IPS-18a (cell line): ENCODE results near the gene ANKEF1.

Experiments
- H3K27ac ChIP-seq: one replicate; pipeline ENCODE4 v1.5.1; 2013; ENCODE audit warnings: low read length
- H3K27me3 ChIP-seq: one replicate; pipeline ENCODE4 v1.6.1; 2013; ENCODE audit warnings: mild to moderate bottlenecking, low read length; ENCODE audit not compliant: control insufficient read depth, insufficient read depth
- H3K36me3 ChIP-seq: one replicate; pipeline ENCODE4 v1.6.1; 2013; ENCODE audit warnings: low read depth, low read length; ENCODE audit not compliant: control insufficient read depth
- H3K4me1 ChIP-seq: one replicate; pipeline ENCODE4 v1.6.1; 2013; ENCODE audit warnings: low read depth, low read length; ENCODE audit not compliant: control insufficient read depth
- H3K4me3 ChIP-seq: one replicate; pipeline ENCODE4 v1.5.1; 2013; ENCODE audit warnings: low read length
- H3K9ac ChIP-seq: one replicate; pipeline ENCODE4 v1.6.1; 2013; ENCODE audit warnings: mild to moderate bottlenecking, low read length, moderate library complexity
- H3K9me3 ChIP-seq: one replicate; pipeline ENCODE4 v1.6.1; 2013; ENCODE audit warnings: low read depth, low read length; ENCODE audit not compliant: control insufficient read depth

The ANKEF1 gene

GRCh38 chr20:10065154-10065833 is 30.5 kb downstream of the ANKEF1 start:
- Histone ChIP-seq H3K36me3 (no peaks in the 10 kb centered on the region), H3K4me1 (peaks cover 2% of the 10 kb centered on the region), H3K27ac (no peak overlapping the region), H3K9ac (no peak overlapping the region), H3K27me3 (no peaks in the 10 kb centered on the region), H3K9me3 (no peaks in the 10 kb centered on the region), H3K4me3 (no peak overlapping the region)

- H3K27me3 ChIP-seq: no peaks in the 10 kb centered on the region
- H3K9ac ChIP-seq: no peak overlapping the region
- no peak overlapping the region for H3K4me3 ChIP-seq
- no peaks in the 10 kb centered on the region for H3K4me1 ChIP-seq
- H3K36me3 ChIP-seq: no peaks in the 10 kb centered on the region
- H3K9me3 ChIP-seq: no peaks in the 10 kb centered on the region
- no peak overlapping the region for H3K27ac ChIP-seq
Observed at GRCh38 chr20:10067321-10067720, 32.5 kb downstream of the ANKEF1 start.

- H3K4me3 ChIP-seq: no peak overlapping the region
- no peaks in the 10 kb centered on the region for H3K9me3 ChIP-seq
- no peaks in the 10 kb centered on the region for H3K4me1 ChIP-seq
- H3K36me3 ChIP-seq: no peaks in the 10 kb centered on the region
- no peaks in the 10 kb centered on the region for H3K27me3 ChIP-seq
- no peak overlapping the region for H3K9ac ChIP-seq
- H3K27ac ChIP-seq: no peak overlapping the region
Observed at GRCh38 chr20:10074513-10074912, 39.7 kb downstream of the ANKEF1 start.

- Histone ChIP-seq H3K9me3 (no peaks in the 10 kb centered on the region), H3K36me3 (no peaks in the 10 kb centered on the region), H3K4me1 (no peaks in the 10 kb centered on the region), H3K27me3 (no peaks in the 10 kb centered on the region), H3K4me3 (no peak overlapping the region), H3K9ac (no peak overlapping the region), H3K27ac (no peak overlapping the region)
Observed at GRCh38 chr20:10075606-10076005, 40.8 kb downstream of the ANKEF1 start.

- H3K9ac ChIP-seq: no peak overlapping the region
- H3K27me3 ChIP-seq: no peaks in the 10 kb centered on the region
- H3K36me3 ChIP-seq: no peaks in the 10 kb centered on the region
- H3K4me1 ChIP-seq: no peaks in the 10 kb centered on the region
- no peak overlapping the region for H3K4me3 ChIP-seq
- H3K9me3 ChIP-seq: no peaks in the 10 kb centered on the region
- no peak overlapping the region for H3K27ac ChIP-seq
Observed at GRCh38 chr20:10076126-10077080, 41.6 kb downstream of the ANKEF1 start.

- H3K4me1 ChIP-seq: no peaks in the 10 kb centered on the region
- H3K27me3 ChIP-seq: no peaks in the 10 kb centered on the region
- H3K36me3 ChIP-seq: no peaks in the 10 kb centered on the region
- H3K9me3 ChIP-seq: no peaks in the 10 kb centered on the region
- H3K9ac ChIP-seq: no peak overlapping the region
- H3K27ac ChIP-seq: no peak overlapping the region
- no peak overlapping the region for H3K4me3 ChIP-seq
Observed at GRCh38 chr20:10077081-10077471, 42.3 kb downstream of the ANKEF1 start.

- Histone ChIP-seq H3K27me3 (no peaks in the 10 kb centered on the region), H3K9ac (no peak overlapping the region), H3K4me3 (no peak overlapping the region), H3K4me1 (no peaks in the 10 kb centered on the region), H3K9me3 (no peaks in the 10 kb centered on the region), H3K27ac (no peak overlapping the region), H3K36me3 (no peaks in the 10 kb centered on the region)
Observed at GRCh38 chr20:10077886-10078285, 43.1 kb downstream of the ANKEF1 start.

GRCh38 chr20:10078403-10078802 is 43.6 kb downstream of the ANKEF1 start:
- H3K36me3 ChIP-seq: no peaks in the 10 kb centered on the region

GRCh38 chr20:10079964-10080363 is 45.2 kb downstream of the ANKEF1 start:
- H3K9me3 ChIP-seq: no peaks in the 10 kb centered on the region

More at GRCh38 chr20:10078403-10078802, 43.6 kb downstream of the ANKEF1 start:
- H3K27ac ChIP-seq: no peak overlapping the region
- H3K9ac ChIP-seq: no peak overlapping the region
- no peaks in the 10 kb centered on the region for H3K27me3 ChIP-seq
- no peak overlapping the region for H3K4me3 ChIP-seq
- no peaks in the 10 kb centered on the region for H3K9me3 ChIP-seq
- no peaks in the 10 kb centered on the region for H3K4me1 ChIP-seq

GRCh38 chr20:10080574-10080973 is 45.8 kb downstream of the ANKEF1 start:
- Histone ChIP-seq H3K4me3 (no peak overlapping the region), H3K36me3 (no peaks in the 10 kb centered on the region), H3K27ac (no peak overlapping the region), H3K27me3 (no peaks in the 10 kb centered on the region), H3K4me1 (no peaks in the 10 kb centered on the region), H3K9ac (no peak overlapping the region), H3K9me3 (no peaks in the 10 kb centered on the region)

More at GRCh38 chr20:10079964-10080363, 45.2 kb downstream of the ANKEF1 start:
- H3K27ac ChIP-seq: no peak overlapping the region
- no peaks in the 10 kb centered on the region for H3K36me3 ChIP-seq
- H3K4me1 ChIP-seq: no peaks in the 10 kb centered on the region
- no peaks in the 10 kb centered on the region for H3K27me3 ChIP-seq
- H3K9ac ChIP-seq: no peak overlapping the region
- H3K4me3 ChIP-seq: no peak overlapping the region

- no peak overlapping the region for H3K27ac ChIP-seq
- no peaks in the 10 kb centered on the region for H3K36me3 ChIP-seq
- no peak overlapping the region for H3K9ac ChIP-seq
- no peaks in the 10 kb centered on the region for H3K9me3 ChIP-seq
- peaks cover 3% of the 10 kb centered on the region for H3K4me1 ChIP-seq
- H3K27me3 ChIP-seq: no peaks in the 10 kb centered on the region
- no peak overlapping the region for H3K4me3 ChIP-seq
Observed at GRCh38 chr20:10089871-10090587, 55.2 kb downstream of the ANKEF1 start.
